HCT116 (cell line): ENCODE results near the gene MFN2.

Experiments
- CEBPB ChIP-seq: IDR thresholded peaks from 2 replicates; pipeline ENCODE4 v1.6.1; 2012; ENCODE audit warnings: low read depth
- EZH2phosphoT487 ChIP-seq: fragments of 200-600 bp; IDR thresholded peaks from 2 replicates; pipeline ENCODE4 v1.6.1; 2018; ENCODE audit warnings: antibody characterized with exemption, borderline replicate concordance
- JUND ChIP-seq: IDR thresholded peaks from 2 replicates; pipeline ENCODE4 v1.6.1; 2012
- POLR2A ChIP-seq: IDR thresholded peaks from 2 replicates; pipeline ENCODE4 v1.7.0; 2011; ENCODE audit warnings: borderline replicate concordance; ENCODE audit not compliant: insufficient read depth, insufficient read length; ENCODE audit errors: extremely low read depth
- TF ChIP-seq, protein P1 (sequence below), 3 experiments: fragments of 200-600 bp in 1 of 3; sonication (generic) in 1 of 3; IDR thresholded peaks in 2 of 3; conservative IDR thresholded peaks in 1 of 3; 2 replicates each; pipeline ENCODE4 v1.5.1; 2012 to 2017; ENCODE audit warnings: low read depth in 2 of 3, low read length in 2 of 3, antibody characterized with exemption in 1 of 3, borderline replicate concordance in 1 of 3, control low read depth in 1 of 3, mild to moderate bottlenecking in 1 of 3, mixed read lengths in 1 of 3, mixed run types in 1 of 3, moderate library complexity in 1 of 3; ENCODE audit not compliant: insufficient read depth in 1 of 3

DNA sequence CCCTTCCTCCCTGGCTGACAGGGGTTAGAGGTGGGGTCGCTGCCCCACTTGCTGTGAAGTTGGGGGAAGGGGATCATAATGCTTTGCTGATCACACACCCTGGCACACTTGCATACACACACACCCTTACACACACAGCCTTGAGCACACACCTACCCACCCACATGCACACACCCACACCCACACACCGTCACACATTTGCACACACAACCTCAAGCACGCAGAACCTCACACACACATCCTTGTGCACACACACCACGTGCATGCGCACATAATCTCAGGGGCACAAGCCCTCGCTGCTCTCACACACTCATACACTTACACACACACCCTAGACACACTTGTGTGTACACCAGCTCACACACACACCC is 66.5 kb downstream of the MFN2 start:
- TF ChIP-seq, protein P1, sequence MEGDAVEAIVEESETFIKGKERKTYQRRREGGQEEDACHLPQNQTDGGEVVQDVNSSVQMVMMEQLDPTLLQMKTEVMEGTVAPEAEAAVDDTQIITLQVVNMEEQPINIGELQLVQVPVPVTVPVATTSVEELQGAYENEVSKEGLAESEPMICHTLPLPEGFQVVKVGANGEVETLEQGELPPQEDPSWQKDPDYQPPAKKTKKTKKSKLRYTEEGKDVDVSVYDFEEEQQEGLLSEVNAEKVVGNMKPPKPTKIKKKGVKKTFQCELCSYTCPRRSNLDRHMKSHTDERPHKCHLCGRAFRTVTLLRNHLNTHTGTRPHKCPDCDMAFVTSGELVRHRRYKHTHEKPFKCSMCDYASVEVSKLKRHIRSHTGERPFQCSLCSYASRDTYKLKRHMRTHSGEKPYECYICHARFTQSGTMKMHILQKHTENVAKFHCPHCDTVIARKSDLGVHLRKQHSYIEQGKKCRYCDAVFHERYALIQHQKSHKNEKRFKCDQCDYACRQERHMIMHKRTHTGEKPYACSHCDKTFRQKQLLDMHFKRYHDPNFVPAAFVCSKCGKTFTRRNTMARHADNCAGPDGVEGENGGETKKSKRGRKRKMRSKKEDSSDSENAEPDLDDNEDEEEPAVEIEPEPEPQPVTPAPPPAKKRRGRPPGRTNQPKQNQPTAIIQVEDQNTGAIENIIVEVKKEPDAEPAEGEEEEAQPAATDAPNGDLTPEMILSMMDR (IDR thresholded peaks at IDR 0.05 in 2 of 3, conservative IDR thresholded peaks at IDR 0.05 in 1 of 3; ENCODE audit: borderline replicate concordance in 1 of 3, insufficient read depth in 1 of 3, low read depth in 2 of 3, low read length in 2 of 3), result no peak
- TF ChIP-seq JUND (no peak), CEBPB (no peak), POLR2A (no peak), EZH2phosphoT487 (no peak)
